ENCODE data around the gene FOXA2. TPM values are rescaled to one million over a fixed set of nuclear protein-coding genes. Genes with fewer than 3 reads are reported as not detected.

The FOXA2 gene
- total RNA-seq, 1 experiment from 2014 or later: not detected

DNA sequence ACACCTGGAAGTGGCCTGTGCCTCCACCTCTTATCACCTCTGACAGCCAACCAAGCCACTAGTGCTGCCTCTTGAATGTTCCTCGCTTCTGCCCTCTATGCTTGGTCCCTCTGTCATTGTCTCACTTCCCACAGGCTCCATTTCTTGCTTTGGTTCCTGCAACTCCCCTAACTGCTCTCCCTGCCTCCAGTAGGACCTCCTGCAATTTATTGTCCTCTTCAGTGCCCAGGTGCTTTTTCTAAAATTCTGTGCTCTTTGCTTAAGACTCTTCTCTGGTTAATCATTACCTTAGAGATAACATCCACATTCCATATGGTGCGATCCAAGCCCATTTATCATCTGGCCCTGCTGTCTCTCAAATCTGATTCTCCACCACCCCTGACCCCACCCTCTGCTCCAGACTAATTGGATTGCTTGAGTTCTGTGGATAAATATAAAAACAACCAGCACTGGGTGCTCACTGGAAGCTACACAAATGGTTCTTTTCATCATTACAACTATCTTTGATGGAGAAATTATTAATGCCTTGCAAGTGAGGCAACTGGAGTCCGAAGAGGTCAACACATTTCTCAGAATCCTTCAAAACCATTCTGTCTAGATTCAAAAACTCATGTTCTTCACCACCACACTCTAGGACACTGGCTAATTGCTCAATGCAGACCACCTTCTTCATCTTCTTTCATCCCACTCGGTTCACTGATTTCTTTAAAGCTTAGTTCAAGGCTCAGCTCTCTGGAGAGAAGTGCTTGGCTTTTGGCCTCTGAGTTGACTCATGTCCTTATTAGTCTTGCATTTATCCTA lies 47.2 kb downstream of the FOXA2 start:
- DNase-seq (ENCODE audit: low read depth): no peak

DNA sequence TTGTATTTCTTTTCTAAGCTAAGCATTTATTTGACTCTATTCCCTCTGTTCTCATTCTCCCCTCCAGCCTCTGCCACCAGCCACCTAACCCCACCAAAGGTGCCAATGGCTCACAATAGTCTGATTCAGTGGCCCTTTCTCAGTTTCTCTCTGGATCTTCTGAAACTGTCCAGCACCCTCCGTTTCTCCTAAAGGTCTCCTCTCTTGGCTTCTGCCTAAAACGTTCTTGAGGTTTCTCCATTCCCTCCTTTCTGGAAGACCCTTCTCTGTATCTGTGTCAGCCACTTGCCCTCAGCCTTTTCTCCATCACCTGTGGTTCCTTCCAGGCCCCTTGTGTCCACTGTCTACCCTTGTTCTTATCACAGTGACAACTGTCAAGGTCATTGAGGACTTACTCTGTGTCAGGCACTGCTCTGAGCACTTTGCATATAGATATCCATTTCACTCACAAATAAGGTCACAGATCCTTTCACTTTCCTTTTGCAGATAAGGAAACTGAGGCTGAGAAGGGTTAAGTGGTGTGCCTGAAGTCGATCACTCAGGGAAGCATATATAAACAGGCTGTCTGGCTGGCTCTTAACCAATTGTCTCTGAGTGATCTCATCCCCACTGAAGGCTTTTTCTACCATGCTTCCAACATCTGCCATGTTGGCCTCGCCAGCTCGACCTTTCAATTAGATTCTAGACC lies 48.1 kb downstream of the FOXA2 start:
- DNase-seq (ENCODE audit: low read depth): no peak

DNA sequence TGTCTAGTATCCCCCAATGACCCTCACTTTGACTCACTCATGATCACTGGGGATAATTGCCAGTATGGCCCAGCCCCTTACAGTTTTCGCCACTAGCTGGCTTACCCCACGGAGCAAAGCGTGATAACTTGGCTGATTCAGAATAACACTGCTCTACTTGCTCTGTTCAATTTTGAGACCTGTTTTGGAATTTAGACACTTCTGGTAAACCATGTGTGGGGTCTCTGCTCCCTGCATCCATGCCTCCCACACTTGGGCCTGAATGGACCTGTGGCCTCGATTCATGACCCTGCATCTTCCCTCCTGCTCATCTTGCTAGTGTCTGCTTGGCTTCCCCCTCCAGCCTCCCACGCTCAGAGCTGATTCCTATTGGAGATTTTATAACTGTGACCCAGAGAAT lies 48.9 kb downstream of the FOXA2 start:
- no peak for DNase-seq (ENCODE audit: low read depth)

DNA sequence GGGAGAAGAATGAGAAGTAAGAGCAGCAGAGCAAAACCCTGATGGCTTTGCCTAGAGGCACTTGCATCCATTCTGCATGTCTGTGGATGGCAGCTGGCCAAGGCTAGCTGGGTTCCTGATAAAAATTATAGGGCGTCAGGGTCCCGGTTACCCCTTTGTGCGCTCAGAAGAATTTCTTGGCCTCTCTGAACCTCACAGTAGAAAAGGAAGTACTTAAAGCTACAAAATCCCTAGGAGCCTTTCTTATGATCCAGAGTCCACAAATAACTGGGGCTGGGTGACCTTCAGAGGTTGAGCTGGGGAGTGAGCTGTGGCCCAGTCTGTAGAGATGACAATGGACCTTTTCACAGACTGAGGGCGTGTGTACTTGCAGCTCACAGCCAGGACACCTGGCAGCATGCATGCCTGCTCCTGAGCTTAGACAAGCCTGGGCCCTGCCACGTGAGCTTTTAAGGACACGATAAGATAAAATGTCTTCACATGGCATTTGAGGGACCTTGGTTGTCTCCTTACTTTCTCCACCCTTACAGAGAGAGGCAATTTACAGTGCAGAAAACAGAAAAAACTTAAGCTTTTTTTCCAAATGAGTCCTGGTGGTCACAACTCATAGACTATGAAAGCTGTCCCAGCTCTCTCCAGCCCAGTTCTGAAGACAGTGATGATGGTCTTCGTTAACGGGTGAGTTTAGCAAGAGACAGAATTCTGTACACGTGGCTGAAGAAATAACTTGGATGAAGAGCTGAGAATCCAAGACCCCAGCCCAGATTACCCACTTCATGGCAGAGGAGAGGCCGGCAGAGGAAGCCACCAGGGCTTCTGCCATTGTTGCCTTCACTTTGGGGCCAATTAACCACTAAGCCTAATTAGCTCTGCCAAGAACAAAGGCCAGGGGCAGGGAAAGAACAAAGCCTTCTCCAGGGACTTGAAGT lies 50.3 kb downstream of the FOXA2 start:
- DNase-seq (ENCODE audit: low read depth): no peak

DNA sequence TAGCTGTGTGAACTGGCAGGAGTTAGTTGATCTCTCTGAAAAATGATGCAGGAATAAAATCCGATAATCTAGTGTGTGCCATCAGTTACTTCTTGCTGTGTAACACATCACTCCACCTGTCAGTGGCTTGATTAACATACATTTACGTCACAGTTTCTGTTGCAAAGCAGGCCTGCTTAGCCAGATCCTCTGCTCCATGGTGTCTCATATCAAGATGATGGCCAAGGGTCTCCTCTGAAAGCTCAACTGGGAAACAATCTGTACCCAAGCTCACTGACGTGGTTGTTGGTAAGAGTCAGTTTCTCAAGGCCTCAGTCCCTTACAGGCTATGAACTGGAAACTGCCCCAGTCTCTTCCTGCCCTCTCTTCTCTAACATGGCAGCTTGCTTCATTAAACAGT lies 51.8 kb downstream of the FOXA2 start:
- no peak for DNase-seq (ENCODE audit: low read depth)

DNA sequence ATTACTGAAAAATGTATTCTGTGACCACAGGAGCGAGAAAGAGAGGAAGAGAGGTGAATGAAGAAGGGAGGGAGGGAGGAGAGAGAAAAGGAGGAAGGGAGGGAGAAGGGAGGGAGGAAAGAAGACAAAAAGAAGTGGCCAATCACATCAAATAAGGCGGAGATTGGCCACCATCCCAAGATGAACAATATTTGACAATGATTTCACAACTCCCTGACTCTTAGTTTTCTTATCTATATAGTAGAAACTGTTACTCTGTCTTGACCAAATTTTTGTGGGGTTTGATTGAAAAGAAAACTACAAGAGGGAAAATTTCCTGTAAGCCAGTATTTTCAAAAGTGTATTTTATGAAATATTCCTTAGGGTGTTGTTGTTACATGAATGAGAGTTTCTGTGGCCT lies 52.6 kb downstream of the FOXA2 start:
- DNase-seq (ENCODE audit: low read depth): no peak

DNA sequence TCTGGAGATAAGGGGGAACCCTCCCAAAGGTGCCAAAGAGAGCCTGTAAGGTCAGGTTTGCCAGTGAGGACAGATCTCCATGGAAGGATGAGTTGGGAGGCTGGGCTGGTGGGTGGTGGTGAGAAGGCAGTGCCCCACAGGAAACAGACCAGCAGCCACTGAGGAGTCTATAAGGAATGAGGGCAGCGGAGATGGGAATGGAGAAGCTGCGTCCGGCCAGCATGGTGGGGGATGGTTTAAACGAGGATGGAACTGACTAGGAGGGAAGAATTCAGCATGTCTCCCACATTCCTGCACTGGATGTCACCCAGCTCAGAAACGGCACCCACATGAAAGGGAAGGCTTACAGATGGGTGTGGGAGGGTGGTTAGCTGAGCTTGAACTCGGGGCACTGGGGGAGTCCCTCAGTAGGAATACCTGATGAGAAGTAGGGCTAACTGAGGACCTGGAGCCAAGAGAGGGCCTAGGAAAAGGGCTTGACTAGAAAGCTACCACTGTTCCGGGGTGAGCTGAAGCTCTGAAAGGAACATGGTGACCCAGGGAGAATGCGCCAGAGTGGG lies 53.2 kb downstream of the FOXA2 start:
- no peak for DNase-seq (ENCODE audit: low read depth)

Data from RPMI7951 (cell line).